ENCODE measurements around the gene PAK1.

Gene PAK1

DNA sequence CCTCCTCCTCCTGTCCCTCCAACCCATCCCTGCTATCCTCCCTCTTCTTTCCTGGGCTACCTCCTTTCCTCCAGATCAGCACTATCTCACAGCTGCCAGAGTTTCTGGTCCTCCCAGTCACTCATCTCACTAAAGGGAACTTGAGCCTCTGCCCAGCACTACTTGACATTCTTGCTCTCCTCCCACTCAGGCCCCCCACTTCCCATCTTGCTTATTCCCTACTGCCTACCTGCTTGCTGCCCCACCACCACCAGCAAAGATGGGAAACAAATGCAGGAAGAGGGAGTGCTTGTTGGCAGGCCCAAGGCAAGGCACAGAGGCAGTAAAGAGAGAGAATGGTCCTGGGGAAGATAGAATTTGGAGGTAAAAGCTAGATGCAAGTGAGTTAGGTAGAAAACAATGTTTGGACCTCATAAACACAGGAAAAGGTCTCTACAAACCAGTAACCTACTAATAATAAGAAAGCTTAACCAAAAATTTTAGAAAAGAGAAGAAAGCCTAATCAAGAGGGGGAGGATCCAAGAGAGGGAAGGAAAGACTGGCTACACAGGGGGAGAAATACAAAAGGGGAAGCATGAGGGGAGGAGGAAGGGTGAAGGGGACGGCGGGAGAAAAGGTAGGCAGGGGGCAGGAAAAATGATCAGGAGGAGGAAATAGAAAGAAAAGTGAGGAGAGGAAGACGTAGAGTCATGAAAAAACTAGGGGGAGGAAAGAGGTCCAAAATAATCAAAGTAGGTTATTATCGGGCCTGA lies 63.6 kb downstream of the PAK1 start:
- H3K4me1 ChIP-seq (ENCODE audit: control insufficient read depth in 2 of 2, insufficient read depth in 2 of 2, low read length in 2 of 2) = peaks cover 21 to 27% of the 10 kb centered on the region in 2 donors
- H3K27me3 ChIP-seq (ENCODE audit: control insufficient read depth in 2 of 2, insufficient read depth in 2 of 2, low read length in 2 of 2) = no peaks in the 10 kb centered on the region
- H3K27ac ChIP-seq (ENCODE audit: low read depth in 2 of 2, low read length in 2 of 2) = no peak overlapping the region
- no peak overlapping the region for H3K9ac ChIP-seq (ENCODE audit: low read depth in 1 of 2, low read length in 2 of 2)
- H3K9me3 ChIP-seq (ENCODE audit: control insufficient read depth in 2 of 2, low read length in 2 of 2) = no peaks in the 10 kb centered on the region
- peak overlapping the region; percentile 71 to 79 for H3K4me3 ChIP-seq (ENCODE audit: low read length in 2 of 2)
- H3K36me3 ChIP-seq (ENCODE audit: control insufficient read depth in 2 of 2, insufficient read depth in 2 of 2, low read length in 2 of 2) = no peaks in the 10 kb centered on the region

DNA sequence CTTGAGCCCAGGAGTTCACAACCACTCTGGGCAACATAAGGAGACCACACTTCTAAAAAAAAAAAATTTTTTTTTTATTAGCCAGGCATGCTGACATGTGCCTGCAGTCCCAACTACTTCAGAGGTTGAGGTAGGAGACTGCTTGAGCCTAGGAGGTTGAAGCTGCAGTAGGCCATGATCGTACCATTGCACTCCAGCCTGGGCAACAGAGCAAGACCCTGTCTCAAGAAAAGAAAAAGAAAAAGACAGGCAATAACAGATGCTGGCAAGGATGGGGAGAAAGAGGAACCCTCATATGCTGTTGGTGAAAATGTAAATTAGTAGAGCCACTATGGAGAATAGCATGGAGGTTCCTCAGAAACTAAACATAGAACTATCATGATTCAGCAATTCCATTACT lies 64.8 kb downstream of the PAK1 start:
- Histone ChIP-seq H3K9me3 (ENCODE audit: control insufficient read depth in 2 of 2, low read length in 2 of 2) (no peaks in the 10 kb centered on the region), H3K27ac (ENCODE audit: low read depth in 2 of 2, low read length in 2 of 2) (no peak overlapping the region), H3K4me3 (ENCODE audit: low read length in 2 of 2) (no peak overlapping the region), H3K27me3 (ENCODE audit: control insufficient read depth in 2 of 2, insufficient read depth in 2 of 2, low read length in 2 of 2) (no peaks in the 10 kb centered on the region), H3K4me1 (ENCODE audit: control insufficient read depth in 2 of 2, insufficient read depth in 2 of 2, low read length in 2 of 2) (peaks cover 21 to 27% of the 10 kb centered on the region in 2 donors), H3K9ac (ENCODE audit: low read depth in 1 of 2, low read length in 2 of 2) (no peak overlapping the region), H3K36me3 (ENCODE audit: control insufficient read depth in 2 of 2, insufficient read depth in 2 of 2, low read length in 2 of 2) (no peaks in the 10 kb centered on the region)

DNA sequence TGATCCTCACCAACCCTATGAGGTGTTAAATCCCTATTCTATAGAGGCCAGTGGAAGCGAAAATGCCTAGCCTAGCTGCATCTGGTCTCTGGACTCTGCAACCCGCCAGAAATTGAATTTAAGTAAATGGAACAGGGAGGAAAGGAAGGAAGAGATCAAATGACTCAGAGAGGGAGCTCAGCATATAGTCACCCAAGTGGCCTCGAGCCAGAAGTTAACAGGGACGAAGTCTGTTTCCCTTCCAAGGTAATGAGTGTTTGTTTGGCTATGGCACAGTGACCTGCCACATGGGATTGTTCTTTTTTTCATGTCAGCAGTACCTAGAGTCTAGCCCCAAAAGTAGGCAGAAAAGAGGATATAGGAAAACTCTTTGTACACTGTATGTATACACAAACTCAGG lies 66.3 kb downstream of the PAK1 start:
- Histone ChIP-seq H3K4me1 (ENCODE audit: control insufficient read depth in 2 of 2, insufficient read depth in 2 of 2, low read length in 2 of 2) (peaks cover 17 to 27% of the 10 kb centered on the region in 2 donors), H3K36me3 (ENCODE audit: control insufficient read depth in 2 of 2, insufficient read depth in 2 of 2, low read length in 2 of 2) (no peaks in the 10 kb centered on the region), H3K27ac (ENCODE audit: low read depth in 2 of 2, low read length in 2 of 2) (peak overlapping the region; percentile 12 to 36), H3K27me3 (ENCODE audit: control insufficient read depth in 2 of 2, insufficient read depth in 2 of 2, low read length in 2 of 2) (no peaks in the 10 kb centered on the region), H3K4me3 (ENCODE audit: low read length in 2 of 2) (peak overlapping the region in 1 of 2 donors; percentile 37), H3K9ac (ENCODE audit: low read depth in 1 of 2, low read length in 2 of 2) (peak overlapping the region in 1 of 2 donors; percentile 34), H3K9me3 (ENCODE audit: control insufficient read depth in 2 of 2, low read length in 2 of 2) (no peaks in the 10 kb centered on the region)

DNA sequence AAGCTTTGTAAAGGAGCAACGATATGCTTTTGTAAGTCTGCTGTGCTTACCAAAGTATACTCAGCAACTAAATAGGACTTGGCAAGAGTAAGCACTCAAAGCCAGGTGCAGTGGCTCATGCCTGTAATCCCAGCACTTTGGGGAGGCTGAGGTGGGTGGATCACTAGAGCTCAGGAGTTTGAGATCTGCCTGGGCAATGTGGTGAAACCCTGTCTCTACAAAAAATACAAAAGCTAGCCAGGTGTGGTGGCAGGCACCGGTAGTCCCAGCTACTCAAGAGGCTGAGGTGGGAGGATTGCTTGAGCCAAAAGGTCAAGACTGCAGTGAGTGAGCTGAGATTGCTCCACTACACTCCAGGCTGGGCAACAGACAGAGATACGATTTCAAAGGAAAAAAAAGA lies 67.5 kb downstream of the PAK1 start:
- no peaks in the 10 kb centered on the region for H3K27me3 ChIP-seq (ENCODE audit: control insufficient read depth in 2 of 2, insufficient read depth in 2 of 2, low read length in 2 of 2)
- H3K4me1 ChIP-seq (ENCODE audit: control insufficient read depth in 2 of 2, insufficient read depth in 2 of 2, low read length in 2 of 2) = peaks cover 10 to 22% of the 10 kb centered on the region in 2 donors
- no peak overlapping the region for H3K9ac ChIP-seq (ENCODE audit: low read depth in 1 of 2, low read length in 2 of 2)
- no peaks in the 10 kb centered on the region for H3K36me3 ChIP-seq (ENCODE audit: control insufficient read depth in 2 of 2, insufficient read depth in 2 of 2, low read length in 2 of 2)
- H3K27ac ChIP-seq (ENCODE audit: low read depth in 2 of 2, low read length in 2 of 2) = no peak overlapping the region
- no peak overlapping the region for H3K4me3 ChIP-seq (ENCODE audit: low read length in 2 of 2)
- no peaks in the 10 kb centered on the region for H3K9me3 ChIP-seq (ENCODE audit: control insufficient read depth in 2 of 2, low read length in 2 of 2)

DNA sequence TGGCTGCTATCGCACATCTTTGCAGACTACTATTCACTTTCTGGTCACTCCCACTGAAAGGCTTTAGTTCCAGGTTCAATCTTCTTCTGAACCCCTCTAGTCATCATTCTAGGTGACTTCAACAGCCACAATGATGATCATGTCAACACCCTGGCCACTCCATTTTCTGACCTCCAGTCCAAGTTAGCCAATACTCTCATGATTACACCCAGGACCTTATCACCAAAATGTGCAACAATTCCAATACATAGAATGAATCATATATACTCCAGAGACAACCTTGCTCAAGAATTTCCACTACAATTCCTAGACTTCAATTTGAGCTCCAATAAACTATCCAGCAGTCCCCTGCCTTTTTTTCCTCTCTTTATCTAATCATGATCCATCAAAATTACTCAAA lies 70.7 kb downstream of the PAK1 start:
- no peak overlapping the region for H3K9ac ChIP-seq (ENCODE audit: low read depth in 1 of 2, low read length in 2 of 2)
- H3K9me3 ChIP-seq (ENCODE audit: control insufficient read depth in 2 of 2, low read length in 2 of 2) = no peaks in the 10 kb centered on the region
- no peaks in the 10 kb centered on the region for H3K36me3 ChIP-seq (ENCODE audit: control insufficient read depth in 2 of 2, insufficient read depth in 2 of 2, low read length in 2 of 2)
- H3K4me3 ChIP-seq (ENCODE audit: low read length in 2 of 2) = no peak overlapping the region
- H3K4me1 ChIP-seq (ENCODE audit: control insufficient read depth in 2 of 2, insufficient read depth in 2 of 2, low read length in 2 of 2) = peaks cover 9 to 22% of the 10 kb centered on the region in 2 donors
- H3K27ac ChIP-seq (ENCODE audit: low read depth in 2 of 2, low read length in 2 of 2) = no peak overlapping the region
- H3K27me3 ChIP-seq (ENCODE audit: control insufficient read depth in 2 of 2, insufficient read depth in 2 of 2, low read length in 2 of 2) = no peaks in the 10 kb centered on the region

DNA sequence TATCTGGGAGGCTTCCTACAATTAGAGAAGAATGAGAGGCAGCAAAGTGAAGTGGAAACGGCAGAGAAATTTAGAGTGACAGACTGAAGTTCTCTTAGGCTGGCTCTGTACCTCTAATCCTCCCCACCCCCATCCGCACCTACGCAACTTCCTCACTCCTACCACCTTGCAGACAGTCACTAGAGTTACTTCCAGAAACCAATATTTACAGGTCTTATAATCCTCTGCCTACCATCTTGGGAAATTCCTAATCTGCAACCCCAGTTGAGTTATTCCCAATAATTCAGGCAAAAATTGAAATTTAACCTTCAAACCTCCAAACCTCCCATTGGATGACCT lies 71.7 kb downstream of the PAK1 start:
- no peaks in the 10 kb centered on the region for H3K27me3 ChIP-seq (ENCODE audit: control insufficient read depth in 2 of 2, insufficient read depth in 2 of 2, low read length in 2 of 2)
- H3K9ac ChIP-seq (ENCODE audit: low read depth in 1 of 2, low read length in 2 of 2) = no peak overlapping the region
- H3K9me3 ChIP-seq (ENCODE audit: control insufficient read depth in 2 of 2, low read length in 2 of 2) = no peaks in the 10 kb centered on the region
- H3K4me1 ChIP-seq (ENCODE audit: control insufficient read depth in 2 of 2, insufficient read depth in 2 of 2, low read length in 2 of 2) = peaks cover 3 to 19% of the 10 kb centered on the region in 2 donors
- H3K4me3 ChIP-seq (ENCODE audit: low read length in 2 of 2) = no peak overlapping the region
- H3K36me3 ChIP-seq (ENCODE audit: control insufficient read depth in 2 of 2, insufficient read depth in 2 of 2, low read length in 2 of 2) = no peaks in the 10 kb centered on the region
- no peak overlapping the region for H3K27ac ChIP-seq (ENCODE audit: low read depth in 2 of 2, low read length in 2 of 2)

DNA sequence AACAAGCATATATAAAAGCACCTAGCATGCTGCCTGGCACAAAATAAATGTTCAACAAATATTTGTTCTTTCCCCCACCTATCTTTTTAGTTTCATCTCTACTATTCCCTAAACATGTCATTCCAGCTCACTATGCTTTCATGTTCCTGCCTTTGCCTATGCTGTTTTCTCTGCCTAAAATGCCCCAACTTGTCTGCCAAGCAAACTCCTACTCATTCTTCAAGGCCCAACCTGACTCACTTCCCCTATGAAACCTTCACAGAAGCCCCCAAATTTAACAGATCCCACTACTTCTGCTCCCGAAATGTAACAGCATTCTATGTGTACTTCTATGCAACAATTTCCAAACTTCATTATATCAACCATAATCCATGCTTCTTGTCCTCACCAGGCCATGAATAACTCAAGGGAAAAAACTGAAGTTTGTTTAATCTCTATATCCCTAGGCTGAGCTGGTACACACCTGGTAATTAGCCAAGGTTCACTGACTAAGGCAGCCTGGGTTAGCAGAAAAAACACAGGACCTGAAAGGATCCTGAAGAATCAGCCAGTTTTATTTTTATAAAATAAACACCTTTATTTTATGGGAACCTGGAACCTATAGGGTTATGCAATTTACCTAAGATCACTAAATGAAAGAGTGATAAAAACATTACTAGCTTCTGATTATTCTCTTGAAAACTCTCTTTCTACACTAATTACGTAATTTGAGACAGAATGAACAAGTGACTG lies 72.2 kb downstream of the PAK1 start:
- Histone ChIP-seq H3K36me3 (ENCODE audit: control insufficient read depth in 2 of 2, insufficient read depth in 2 of 2, low read length in 2 of 2) (no peaks in the 10 kb centered on the region), H3K4me1 (ENCODE audit: control insufficient read depth in 2 of 2, insufficient read depth in 2 of 2, low read length in 2 of 2) (peaks cover 4 to 22% of the 10 kb centered on the region in 2 donors), H3K27ac (ENCODE audit: low read depth in 2 of 2, low read length in 2 of 2) (no peak overlapping the region), H3K4me3 (ENCODE audit: low read length in 2 of 2) (no peak overlapping the region), H3K27me3 (ENCODE audit: control insufficient read depth in 2 of 2, insufficient read depth in 2 of 2, low read length in 2 of 2) (no peaks in the 10 kb centered on the region), H3K9me3 (ENCODE audit: control insufficient read depth in 2 of 2, low read length in 2 of 2) (no peaks in the 10 kb centered on the region), H3K9ac (ENCODE audit: low read depth in 1 of 2, low read length in 2 of 2) (no peak overlapping the region)

DNA sequence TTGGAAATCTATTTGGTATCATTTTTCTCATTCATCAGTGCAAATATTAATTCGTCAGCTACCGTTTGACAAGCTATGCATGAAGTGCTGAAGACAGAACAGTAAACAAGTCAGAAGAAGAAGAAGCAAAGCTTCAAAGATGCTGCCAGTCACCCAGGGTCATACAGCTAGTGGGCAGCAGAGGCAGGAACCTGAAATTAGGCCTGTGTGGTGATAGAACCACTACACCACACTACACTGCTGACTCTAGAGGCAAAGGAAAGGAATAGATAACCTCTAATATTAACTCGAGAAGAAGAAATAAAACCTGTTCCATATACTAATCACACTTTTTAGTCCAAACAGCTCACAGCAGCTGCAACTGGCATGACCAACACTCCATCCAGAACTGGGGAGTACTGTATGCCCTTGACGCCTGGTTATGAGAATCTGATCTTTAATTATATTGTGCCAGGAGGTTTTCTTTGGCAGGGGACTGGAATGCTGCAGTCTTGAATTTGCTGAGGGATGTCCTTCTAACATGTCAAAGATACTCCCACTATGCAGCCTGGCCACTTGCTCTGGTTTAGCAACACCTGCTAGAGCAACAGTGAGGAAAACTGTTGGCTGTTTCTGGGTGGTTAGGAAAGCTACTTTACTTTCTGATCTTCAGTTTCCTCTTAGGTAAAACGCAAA lies 73.0 kb downstream of the PAK1 start:
- no peaks in the 10 kb centered on the region for H3K36me3 ChIP-seq (ENCODE audit: control insufficient read depth in 2 of 2, insufficient read depth in 2 of 2, low read length in 2 of 2)
- no peak overlapping the region for H3K9ac ChIP-seq (ENCODE audit: low read depth in 1 of 2, low read length in 2 of 2)
- no peaks in the 10 kb centered on the region for H3K27me3 ChIP-seq (ENCODE audit: control insufficient read depth in 2 of 2, insufficient read depth in 2 of 2, low read length in 2 of 2)
- H3K27ac ChIP-seq (ENCODE audit: low read depth in 2 of 2, low read length in 2 of 2) = no peak overlapping the region
- peaks cover 7 to 28% of the 10 kb centered on the region in 2 donors for H3K4me1 ChIP-seq (ENCODE audit: control insufficient read depth in 2 of 2, insufficient read depth in 2 of 2, low read length in 2 of 2)
- H3K9me3 ChIP-seq (ENCODE audit: control insufficient read depth in 2 of 2, low read length in 2 of 2) = no peaks in the 10 kb centered on the region
- H3K4me3 ChIP-seq (ENCODE audit: low read length in 2 of 2) = no peak overlapping the region

DNA sequence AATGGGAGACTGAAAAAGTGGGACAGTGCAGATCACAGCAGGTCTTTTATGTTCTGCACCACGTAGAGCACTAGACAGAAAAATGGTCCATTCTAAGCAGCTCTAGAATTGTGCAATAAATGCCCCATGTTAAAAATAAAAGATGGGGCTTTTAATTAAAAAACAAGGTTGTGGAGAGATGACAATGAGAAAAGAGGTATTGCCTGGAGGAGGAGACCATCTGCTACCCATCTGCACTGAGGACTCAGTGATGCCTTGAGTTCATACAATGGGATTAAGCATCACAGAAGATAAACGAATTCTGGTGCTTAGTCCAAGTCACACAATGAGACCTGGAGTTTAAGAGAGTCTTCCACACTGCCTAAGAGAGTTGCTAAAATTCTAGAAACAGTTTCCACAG lies 73.6 kb downstream of the PAK1 start:
- Histone ChIP-seq H3K4me3 (ENCODE audit: low read length in 2 of 2) (no peak overlapping the region), H3K27ac (ENCODE audit: low read depth in 2 of 2, low read length in 2 of 2) (no peak overlapping the region), H3K9ac (ENCODE audit: low read depth in 1 of 2, low read length in 2 of 2) (no peak overlapping the region), H3K9me3 (ENCODE audit: control insufficient read depth in 2 of 2, low read length in 2 of 2) (no peaks in the 10 kb centered on the region), H3K27me3 (ENCODE audit: control insufficient read depth in 2 of 2, insufficient read depth in 2 of 2, low read length in 2 of 2) (no peaks in the 10 kb centered on the region), H3K4me1 (ENCODE audit: control insufficient read depth in 2 of 2, insufficient read depth in 2 of 2, low read length in 2 of 2) (peaks cover 7 to 35% of the 10 kb centered on the region in 2 donors), H3K36me3 (ENCODE audit: control insufficient read depth in 2 of 2, insufficient read depth in 2 of 2, low read length in 2 of 2) (no peaks in the 10 kb centered on the region)

DNA sequence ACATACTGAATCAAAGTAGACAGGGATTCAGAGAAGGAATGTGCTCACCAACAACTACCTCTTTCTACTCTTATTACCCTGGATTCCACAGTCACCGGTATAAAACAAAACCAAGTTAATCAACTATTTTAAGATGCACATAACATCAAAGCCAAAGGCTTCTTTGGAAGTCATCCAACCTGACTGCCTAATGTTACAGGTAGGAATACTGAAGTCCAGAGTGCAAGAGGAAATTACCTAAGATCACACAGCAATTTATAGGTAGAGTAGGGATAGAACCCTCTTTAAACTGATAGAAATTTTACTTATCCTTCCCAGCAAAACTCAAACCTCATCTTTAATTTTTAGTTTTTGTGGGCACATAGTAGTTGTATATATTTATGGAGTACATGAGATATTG lies 76.3 kb downstream of the PAK1 start:
- no peak overlapping the region for H3K4me3 ChIP-seq (ENCODE audit: low read length in 2 of 2)
- H3K4me1 ChIP-seq (ENCODE audit: control insufficient read depth in 2 of 2, insufficient read depth in 2 of 2, low read length in 2 of 2) = peaks cover 9 to 47% of the 10 kb centered on the region in 2 donors
- no peak overlapping the region for H3K9ac ChIP-seq (ENCODE audit: low read depth in 1 of 2, low read length in 2 of 2)
- no peaks in the 10 kb centered on the region for H3K27me3 ChIP-seq (ENCODE audit: control insufficient read depth in 2 of 2, insufficient read depth in 2 of 2, low read length in 2 of 2)
- no peaks in the 10 kb centered on the region for H3K36me3 ChIP-seq (ENCODE audit: control insufficient read depth in 2 of 2, insufficient read depth in 2 of 2, low read length in 2 of 2)
- H3K27ac ChIP-seq (ENCODE audit: low read depth in 2 of 2, low read length in 2 of 2) = no peak overlapping the region
- no peaks in the 10 kb centered on the region for H3K9me3 ChIP-seq (ENCODE audit: control insufficient read depth in 2 of 2, low read length in 2 of 2)

Measured in mucosa of rectum (tissue), 2 donors.